Measurements from ENCODE around the gene COPB1.
A peak's percentile ranks its signal among the peaks of the same experiment; 100 is the strongest.

The COPB1 gene

GRCh38 chr11:14513800-14514199, 14.2 kb upstream of the COPB1 start:
- no peak for DNase-seq

- no peak for DNase-seq
Measured at GRCh38 chr11:14506532-14506931, 6.9 kb upstream of the COPB1 start.

GRCh38 chr11:14503023-14503422, 3.4 kb upstream of the COPB1 start:
- no peak for DNase-seq

GRCh38 chr11:14502039-14502438, 2.4 kb upstream of the COPB1 start:
- DNase-seq = no peak

- DNase-seq = peak; percentile 53
Measured at GRCh38 chr11:14500181-14500651, 605 bp upstream of the COPB1 start.

- peak; percentile 4 for DNase-seq
Measured at GRCh38 chr11:14499178-14499559, 442 bp downstream of the COPB1 start.

GRCh38 chr11:14480716-14481115, 18.9 kb downstream of the COPB1 start:
- DNase-seq = no peak

- no peak for DNase-seq
Measured at GRCh38 chr11:14471127-14471526, 28.5 kb downstream of the COPB1 start.

- no peak for DNase-seq
Measured at GRCh38 chr11:14463623-14464022, 36.0 kb downstream of the COPB1 start.

- DNase-seq = no peak
Measured at GRCh38 chr11:14460147-14460546, 39.5 kb downstream of the COPB1 start.

GRCh38 chr11:14458377-14458776, 41.2 kb downstream of the COPB1 start:
- DNase-seq = no peak

- DNase-seq = no peak
Measured at GRCh38 chr11:14455648-14456430, 43.8 kb downstream of the COPB1 start.

GRCh38 chr11:14454861-14455632, 44.6 kb downstream of the COPB1 start:
- DNase-seq = peak; percentile 13

GRCh38 chr11:14451825-14452224, 47.8 kb downstream of the COPB1 start:
- no peak for DNase-seq

- no peak for DNase-seq
Measured at GRCh38 chr11:14449302-14449714, 50.3 kb downstream of the COPB1 start.

GRCh38 chr11:14448240-14448639, 51.4 kb downstream of the COPB1 start:
- no peak for DNase-seq

GRCh38 chr11:14446701-14447169, 52.9 kb downstream of the COPB1 start:
- DNase-seq = no peak

- DNase-seq = no peak
Measured at GRCh38 chr11:14445542-14446530, 53.8 kb downstream of the COPB1 start.

GRCh38 chr11:14444441-14445189, 55.0 kb downstream of the COPB1 start:
- no peak for DNase-seq

GRCh38 chr11:14443638-14444037, 56.0 kb downstream of the COPB1 start:
- DNase-seq = no peak

GRCh38 chr11:14435717-14436512, 63.7 kb downstream of the COPB1 start:
- no peak for DNase-seq

All from NCI-H2227 treated with DMSO at 0.1 percent for 48 hours (cell line).